Esophagus muscularis mucosa (tissue), 3 donors: ENCODE results near the gene USP27X.

Experiments used
- POLR2A ChIP-seq: fragments of 450-650 bp; IDR thresholded peaks from one replicate; pipeline ENCODE4 v1.6.1; 2017; ENCODE audit warnings: antibody characterized with exemption, moderate library complexity, mild to moderate bottlenecking, low read depth
- TF ChIP-seq, protein P1 (sequence below), 3 experiments: fragments of 200-600 bp in 2 of 3; fragments of 450-650 bp in 1 of 3; sonication (generic) in 2 of 3; IDR thresholded peaks; one replicate each; pipeline ENCODE4 v1.5.1; 2017 to 2019; ENCODE audit warnings: antibody characterized with exemption in 3 of 3, mild to moderate bottlenecking in 2 of 3, moderate library complexity in 1 of 3

DNA sequence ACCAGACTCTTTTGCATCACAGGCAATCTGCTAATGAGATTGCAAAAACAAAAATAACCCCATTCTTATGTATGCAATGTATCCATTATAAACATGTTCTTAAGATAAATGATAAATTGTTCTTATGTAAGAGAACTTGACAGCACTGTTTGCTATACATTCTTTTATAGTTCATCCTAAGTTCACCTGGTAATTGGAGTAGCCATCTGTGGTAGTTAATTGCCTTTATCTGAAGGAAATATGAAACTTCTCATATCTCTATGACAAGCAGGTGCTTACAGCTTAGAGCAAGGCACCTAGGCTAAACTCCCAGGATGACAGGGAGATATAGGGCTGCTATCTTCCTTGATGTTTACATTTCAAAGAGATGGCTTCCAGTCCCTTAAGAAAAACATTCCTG, 21.8 kb downstream of the USP27X start:
- no peak for TF ChIP-seq POLR2A
- TF ChIP-seq, protein P1, sequence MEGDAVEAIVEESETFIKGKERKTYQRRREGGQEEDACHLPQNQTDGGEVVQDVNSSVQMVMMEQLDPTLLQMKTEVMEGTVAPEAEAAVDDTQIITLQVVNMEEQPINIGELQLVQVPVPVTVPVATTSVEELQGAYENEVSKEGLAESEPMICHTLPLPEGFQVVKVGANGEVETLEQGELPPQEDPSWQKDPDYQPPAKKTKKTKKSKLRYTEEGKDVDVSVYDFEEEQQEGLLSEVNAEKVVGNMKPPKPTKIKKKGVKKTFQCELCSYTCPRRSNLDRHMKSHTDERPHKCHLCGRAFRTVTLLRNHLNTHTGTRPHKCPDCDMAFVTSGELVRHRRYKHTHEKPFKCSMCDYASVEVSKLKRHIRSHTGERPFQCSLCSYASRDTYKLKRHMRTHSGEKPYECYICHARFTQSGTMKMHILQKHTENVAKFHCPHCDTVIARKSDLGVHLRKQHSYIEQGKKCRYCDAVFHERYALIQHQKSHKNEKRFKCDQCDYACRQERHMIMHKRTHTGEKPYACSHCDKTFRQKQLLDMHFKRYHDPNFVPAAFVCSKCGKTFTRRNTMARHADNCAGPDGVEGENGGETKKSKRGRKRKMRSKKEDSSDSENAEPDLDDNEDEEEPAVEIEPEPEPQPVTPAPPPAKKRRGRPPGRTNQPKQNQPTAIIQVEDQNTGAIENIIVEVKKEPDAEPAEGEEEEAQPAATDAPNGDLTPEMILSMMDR (IDR thresholded peaks at IDR 0.05): no peak
